ENCODE data around the gene OLA1.
"Not testable (repeated sequence)": the region's sequence is repeated elsewhere in the genome, so short reads cannot be mapped to it uniquely, and the experiment has no call there.

DNA sequence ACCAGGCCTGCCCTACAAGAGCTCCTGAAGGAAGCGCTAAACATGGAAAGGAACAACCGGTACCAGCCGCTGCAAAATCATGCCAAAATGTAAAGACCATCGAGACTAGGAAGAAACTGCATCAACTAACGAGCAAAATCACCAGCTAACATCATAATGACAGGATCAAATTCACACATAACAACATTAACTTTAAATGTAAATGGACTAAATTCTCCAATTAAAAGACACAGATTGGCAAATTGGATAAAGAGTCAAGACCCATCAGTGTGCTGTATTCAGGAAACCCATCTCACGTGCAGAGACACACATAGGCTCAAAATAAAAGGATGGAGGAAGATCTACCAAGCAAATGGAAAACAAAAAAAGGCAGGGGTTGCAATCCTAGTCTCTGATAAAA, 21.9 kb upstream of the OLA1 start:
- not testable (repeated sequence) for TF ChIP-seq POLR2AphosphoS5 (IDR thresholded peaks at IDR 0.05; ENCODE audit: borderline replicate concordance, low read depth, low read length); EZH2 (IDR thresholded peaks at IDR 0.05)

Data from SK-N-MC (cell line).